Osteoblast (primary cell): ENCODE measurements around the gene SATB1. TPM values are rescaled to one million over a fixed set of nuclear protein-coding genes. Genes with fewer than 3 reads are reported as not detected.

ENCODE experiments used
- DNase-seq: peaks from one replicate; pipeline ENCODE4 v3.0.0; 2011; ENCODE audit warnings: low spot score, mixed read lengths; ENCODE audit not compliant: insufficient read length; ENCODE audit errors: missing footprints
- H2AFZ ChIP-seq: 2 replicates; pipeline ENCODE4 v1.6.0; 2011; ENCODE audit warnings: mild to moderate bottlenecking, low read length
- H3K27ac ChIP-seq: 2 replicates; pipeline ENCODE4 v1.5.1; 2011; ENCODE audit warnings: mild to moderate bottlenecking, low read depth, low read length, moderate library complexity
- H3K27me3 ChIP-seq: 2 replicates; pipeline ENCODE4 v1.6.0; 2012; ENCODE audit warnings: mild to moderate bottlenecking, control low read depth, inconsistent platforms, low read length, moderate library complexity; ENCODE audit not compliant: insufficient read depth
- H3K36me3 ChIP-seq: 2 replicates; pipeline ENCODE4 v1.5.1; 2011; ENCODE audit warnings: mild to moderate bottlenecking, low read length, control low read depth, moderate library complexity; ENCODE audit not compliant: insufficient read depth
- H3K4me1 ChIP-seq: 2 replicates; pipeline ENCODE4 v1.5.1; 2011; ENCODE audit warnings: mild to moderate bottlenecking, low read length, control low read depth, moderate library complexity; ENCODE audit not compliant: insufficient read depth
- H3K4me2 ChIP-seq: 2 replicates; pipeline ENCODE4 v1.6.0; 2011; ENCODE audit warnings: mild to moderate bottlenecking, low read length; ENCODE audit not compliant: insufficient read depth
- H3K4me3 ChIP-seq: fragments of 200-600 bp; sonication (generic); 3 replicates; pipeline ENCODE4 v1.5.1; 2012; ENCODE audit warnings: mild to moderate bottlenecking, low read length, inconsistent platforms; ENCODE audit not compliant: insufficient read depth
- H3K79me2 ChIP-seq: 2 replicates; pipeline ENCODE4 v1.6.0; 2012; ENCODE audit warnings: mild to moderate bottlenecking, low read length, control low read depth, inconsistent platforms; ENCODE audit not compliant: insufficient read depth
- H3K9me3 ChIP-seq: 2 replicates; pipeline ENCODE4 v1.5.1; 2011; ENCODE audit warnings: low read depth, low read length, control low read depth
- H4K20me1 ChIP-seq: 2 replicates; pipeline ENCODE4 v1.6.0; 2012; ENCODE audit warnings: mild to moderate bottlenecking, low read length, control low read depth; ENCODE audit not compliant: insufficient read depth
- total RNA-seq: library from RNA; depleted of rRNA; stranded (reverse); fragments of >200 nt; gene quantifications from 2 replicates; pipeline ENCODE4 v1.2.3, GENCODE V29; 2012
- TF ChIP-seq, protein P1 (sequence below): IDR thresholded peaks from 2 replicates; pipeline ENCODE4 v1.5.1; 2011; ENCODE audit warnings: mild to moderate bottlenecking, low read depth, low read length, moderate library complexity; ENCODE audit errors: extremely low read depth

Gene SATB1
- total RNA-seq, 1 donor, result 29.0 TPM

DNA sequence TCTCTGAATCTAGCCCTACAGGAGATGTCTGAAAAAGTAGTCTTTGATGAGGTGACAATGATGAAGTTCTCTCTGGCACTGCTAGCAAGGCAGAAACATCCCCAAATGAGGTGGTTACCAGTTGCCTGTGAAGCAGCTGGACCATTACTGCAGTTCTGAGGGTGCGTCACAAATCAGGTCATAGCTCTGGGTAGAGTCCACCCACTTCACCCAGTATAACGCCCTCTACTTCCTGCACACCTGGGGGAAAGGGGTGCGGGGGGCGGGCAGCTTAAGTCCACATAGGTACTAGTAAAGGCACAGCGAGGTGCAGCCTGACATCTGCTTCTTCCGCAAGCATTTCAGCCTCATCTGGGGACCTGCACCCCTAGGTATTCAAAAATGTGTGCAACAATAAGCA lies 13.4 kb upstream of the SATB1 start:
- H3K36me3 ChIP-seq, result no peaks in the 10 kb centered on the region
- DNase-seq, result no peak
- H2AFZ ChIP-seq, result no peak overlapping the region
- peaks cover 4% of the 10 kb centered on the region for H3K4me1 ChIP-seq
- no peaks in the 10 kb centered on the region for H3K79me2 ChIP-seq
- no peaks in the 10 kb centered on the region for H3K9me3 ChIP-seq
- TF ChIP-seq, protein P1, sequence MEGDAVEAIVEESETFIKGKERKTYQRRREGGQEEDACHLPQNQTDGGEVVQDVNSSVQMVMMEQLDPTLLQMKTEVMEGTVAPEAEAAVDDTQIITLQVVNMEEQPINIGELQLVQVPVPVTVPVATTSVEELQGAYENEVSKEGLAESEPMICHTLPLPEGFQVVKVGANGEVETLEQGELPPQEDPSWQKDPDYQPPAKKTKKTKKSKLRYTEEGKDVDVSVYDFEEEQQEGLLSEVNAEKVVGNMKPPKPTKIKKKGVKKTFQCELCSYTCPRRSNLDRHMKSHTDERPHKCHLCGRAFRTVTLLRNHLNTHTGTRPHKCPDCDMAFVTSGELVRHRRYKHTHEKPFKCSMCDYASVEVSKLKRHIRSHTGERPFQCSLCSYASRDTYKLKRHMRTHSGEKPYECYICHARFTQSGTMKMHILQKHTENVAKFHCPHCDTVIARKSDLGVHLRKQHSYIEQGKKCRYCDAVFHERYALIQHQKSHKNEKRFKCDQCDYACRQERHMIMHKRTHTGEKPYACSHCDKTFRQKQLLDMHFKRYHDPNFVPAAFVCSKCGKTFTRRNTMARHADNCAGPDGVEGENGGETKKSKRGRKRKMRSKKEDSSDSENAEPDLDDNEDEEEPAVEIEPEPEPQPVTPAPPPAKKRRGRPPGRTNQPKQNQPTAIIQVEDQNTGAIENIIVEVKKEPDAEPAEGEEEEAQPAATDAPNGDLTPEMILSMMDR, result no peak
- no peak overlapping the region for H3K27ac ChIP-seq
- no peak overlapping the region for H3K4me2 ChIP-seq
- no peaks in the 10 kb centered on the region for H4K20me1 ChIP-seq
- peaks cover 23% of the 10 kb centered on the region for H3K27me3 ChIP-seq
- no peak overlapping the region for H3K4me3 ChIP-seq

DNA sequence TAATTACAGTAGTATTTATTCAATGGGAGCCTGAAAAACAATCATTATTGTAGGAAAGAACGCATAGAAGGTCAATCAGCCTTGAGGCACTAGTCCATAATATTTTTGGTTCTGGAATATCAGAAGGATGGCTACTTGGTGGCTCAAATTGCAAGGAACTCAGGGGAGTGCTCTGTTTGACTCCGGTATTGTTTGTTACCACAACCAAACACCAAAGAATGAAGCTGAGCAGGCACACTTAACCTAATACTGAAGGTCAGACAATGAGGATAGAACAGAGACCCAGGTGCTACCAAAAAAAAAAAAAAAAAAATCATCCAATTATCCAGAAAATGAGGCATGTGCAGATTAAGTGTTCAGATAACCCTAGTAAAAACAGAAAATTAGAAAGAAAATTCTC lies 11.1 kb upstream of the SATB1 start:
- Histone ChIP-seq H2AFZ (no peak overlapping the region), H3K36me3 (no peaks in the 10 kb centered on the region), H3K27ac (no peak overlapping the region), H3K79me2 (no peaks in the 10 kb centered on the region), H3K9me3 (no peaks in the 10 kb centered on the region), H4K20me1 (no peaks in the 10 kb centered on the region), H3K4me3 (no peak overlapping the region), H3K4me2 (no peak overlapping the region), H3K27me3 (peaks cover 6% of the 10 kb centered on the region), H3K4me1 (peaks cover 4% of the 10 kb centered on the region)
- DNase-seq, result no peak
- TF ChIP-seq, protein P1, result no peak

DNA sequence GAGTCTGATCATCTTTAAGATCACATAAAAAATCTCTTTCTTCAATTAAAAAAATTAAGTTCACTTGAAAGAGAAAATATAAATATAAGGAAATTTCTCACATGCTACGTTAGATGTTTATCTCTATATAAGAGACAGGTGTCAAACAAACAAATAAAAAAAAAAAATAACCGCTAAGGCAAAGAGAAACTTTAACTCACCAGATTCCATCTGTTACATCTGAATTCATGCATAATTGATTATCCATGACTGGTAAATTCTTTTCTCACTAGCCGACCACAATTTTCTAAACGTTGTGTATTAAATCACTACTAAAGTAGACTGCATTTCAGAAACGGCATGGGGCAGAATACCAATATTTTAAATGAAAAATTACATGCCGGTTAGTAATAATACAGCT lies 9.6 kb upstream of the SATB1 start:
- DNase-seq, result no peak
- H3K4me3 ChIP-seq, result no peak overlapping the region
- H3K4me2 ChIP-seq, result no peak overlapping the region
- peaks cover 4% of the 10 kb centered on the region for H3K27me3 ChIP-seq
- no peak overlapping the region for H3K27ac ChIP-seq
- no peaks in the 10 kb centered on the region for H3K4me1 ChIP-seq
- no peaks in the 10 kb centered on the region for H4K20me1 ChIP-seq
- H2AFZ ChIP-seq, result no peak overlapping the region
- H3K79me2 ChIP-seq, result no peaks in the 10 kb centered on the region
- H3K9me3 ChIP-seq, result no peaks in the 10 kb centered on the region
- no peaks in the 10 kb centered on the region for H3K36me3 ChIP-seq
- TF ChIP-seq, protein P1, result no peak

DNA sequence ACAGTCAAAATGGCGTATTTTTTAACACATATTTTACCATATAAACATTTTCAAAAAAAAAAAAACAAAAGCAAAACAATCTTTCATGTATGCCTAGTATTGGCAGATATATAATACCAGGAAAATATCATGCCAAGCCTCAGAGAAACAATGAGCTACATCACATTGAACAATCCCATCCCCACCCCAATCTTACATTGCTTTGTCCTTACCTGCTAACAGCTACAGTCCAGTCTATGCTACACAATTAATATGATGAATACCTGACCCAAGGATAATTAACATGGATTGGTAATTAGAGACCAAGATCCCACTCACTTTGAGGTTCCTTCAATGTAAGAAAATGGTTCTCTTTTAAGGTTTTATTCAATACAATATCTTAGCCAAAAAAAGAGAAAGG lies 7.6 kb upstream of the SATB1 start:
- Histone ChIP-seq H3K4me1 (no peaks in the 10 kb centered on the region), H4K20me1 (no peaks in the 10 kb centered on the region), H3K27me3 (peaks cover 8% of the 10 kb centered on the region), H3K27ac (no peak overlapping the region), H3K4me3 (no peak overlapping the region), H3K9me3 (no peaks in the 10 kb centered on the region), H3K4me2 (no peak overlapping the region), H3K79me2 (no peaks in the 10 kb centered on the region), H3K36me3 (no peaks in the 10 kb centered on the region), H2AFZ (no peak overlapping the region)
- no peak for DNase-seq
- TF ChIP-seq, protein P1, result no peak
